SK-N-SH treated with all-trans-retinoic acid at 6 μM for 48 hours (cell line): ENCODE data around the gene SPOPL.

Source experiments
- ATAC-seq: fragments of 200-7000 bp; cut with Tn5 transposase; 3 replicates; pipeline ENCODE4 v1.9.1; 2020; ENCODE audit warnings: mild to moderate bottlenecking, moderate library complexity
- BACH2 ChIP-seq: fragments of 250-450 bp; sonication (Bioruptor Pico); IDR thresholded peaks from 2 replicates; pipeline ENCODE4 v1.9.0; 2021; ENCODE audit warnings: mild to moderate bottlenecking, borderline replicate concordance
- CREB5 ChIP-seq: fragments of 250-450 bp; sonication (Bioruptor Pico); IDR thresholded peaks from 2 replicates; pipeline ENCODE4 v1.5.1; 2020; ENCODE audit warnings: low read depth, mild to moderate bottlenecking, moderate library complexity
- CSDC2 ChIP-seq: fragments of 250-450 bp; sonication (Bioruptor Pico); IDR thresholded peaks from 2 replicates; pipeline ENCODE4 v1.5.0; 2020; ENCODE audit warnings: mild to moderate bottlenecking, moderate library complexity
- CSRNP3 ChIP-seq: fragments of 250-450 bp; sonication (Bioruptor Pico); IDR thresholded peaks from 2 replicates; pipeline ENCODE4 v1.5.1; 2021; ENCODE audit warnings: mild to moderate bottlenecking, moderate library complexity
- ESRRG ChIP-seq: fragments of 250-450 bp; sonication (Bioruptor Pico); IDR thresholded peaks from 2 replicates; pipeline ENCODE4 v1.6.1; 2021; ENCODE audit warnings: mild to moderate bottlenecking
- GLIS3 ChIP-seq: fragments of 250-450 bp; sonication (Bioruptor Pico); IDR thresholded peaks from 2 replicates; pipeline ENCODE4 v1.5.0; 2020; ENCODE audit warnings: mild to moderate bottlenecking, moderate library complexity
- ISL1 ChIP-seq: fragments of 250-450 bp; sonication (Bioruptor Pico); IDR thresholded peaks from 2 replicates; pipeline ENCODE4 v2.1.2; 2022; ENCODE audit warnings: mild to moderate bottlenecking, moderate library complexity
- OSR1 ChIP-seq: fragments of 250-450 bp; sonication (Bioruptor Pico); IDR thresholded peaks from 2 replicates; pipeline ENCODE4 v1.8.0; 2022; ENCODE audit warnings: moderate library complexity, mild to moderate bottlenecking, inconsistent platforms
- PATZ1 ChIP-seq: fragments of 250-450 bp; sonication (Bioruptor Pico); IDR thresholded peaks from 2 replicates; pipeline ENCODE4 v1.8.0; 2020; ENCODE audit warnings: mild to moderate bottlenecking, moderate library complexity, borderline replicate concordance
- POU6F1 ChIP-seq: fragments of 250-450 bp; sonication (Bioruptor Pico); IDR thresholded peaks from 2 replicates; pipeline ENCODE4 v1.8.0; 2021; ENCODE audit warnings: low read depth, mild to moderate bottlenecking, moderate library complexity, borderline replicate concordance
- PPARA ChIP-seq: fragments of 250-450 bp; sonication (Bioruptor Pico); IDR thresholded peaks from 2 replicates; pipeline ENCODE4 v1.5.0; 2020; ENCODE audit warnings: mild to moderate bottlenecking, borderline replicate concordance
- RARB ChIP-seq: fragments of 250-450 bp; sonication (Bioruptor Pico); IDR thresholded peaks from 2 replicates; pipeline ENCODE4 v1.8.0; 2021; ENCODE audit warnings: mild to moderate bottlenecking, moderate library complexity
- SNAI2 ChIP-seq: fragments of 250-450 bp; sonication (Bioruptor Pico); IDR thresholded peaks from 2 replicates; pipeline ENCODE4 v1.5.0; 2020; ENCODE audit warnings: mild to moderate bottlenecking, moderate library complexity
- TCF4 ChIP-seq: fragments of 250-450 bp; sonication (Bioruptor Pico); IDR thresholded peaks from 2 replicates; pipeline ENCODE4 v1.8.0; 2021; ENCODE audit warnings: mild to moderate bottlenecking, moderate library complexity, borderline replicate concordance
- TOX ChIP-seq: fragments of 250-450 bp; sonication (Bioruptor Pico); IDR thresholded peaks from 2 replicates; pipeline ENCODE4 v1.8.0; 2021; ENCODE audit warnings: mild to moderate bottlenecking, moderate library complexity, borderline replicate concordance
- TSHZ2 ChIP-seq: fragments of 250-450 bp; sonication (Bioruptor Pico); IDR thresholded peaks from 2 replicates; pipeline ENCODE4 v1.5.0; 2020; ENCODE audit warnings: mild to moderate bottlenecking, moderate library complexity
- ZFP3 ChIP-seq: fragments of 250-450 bp; sonication (Bioruptor Pico); IDR thresholded peaks from 2 replicates; pipeline ENCODE4 v1.5.0; 2020; ENCODE audit warnings: mild to moderate bottlenecking, moderate library complexity
- ZFP30 ChIP-seq: fragments of 450-650 bp; formaldehyde crosslinking; IDR thresholded peaks from 2 replicates; pipeline ENCODE4 v1.5.0; 2022; ENCODE audit warnings: mild to moderate bottlenecking, moderate library complexity
- ZNF565 ChIP-seq: fragments of 450-650 bp; formaldehyde crosslinking; conservative IDR thresholded peaks from 2 replicates; pipeline ENCODE4 v1.5.0; 2020; ENCODE audit warnings: low read depth, mild to moderate bottlenecking, moderate library complexity
- ZNF70 ChIP-seq: fragments of 450-650 bp; formaldehyde crosslinking; IDR thresholded peaks from 2 replicates; pipeline ENCODE4 v1.5.0; 2020; ENCODE audit warnings: mild to moderate bottlenecking, moderate library complexity
- ZNF8 ChIP-seq: fragments of 450-650 bp; formaldehyde crosslinking; IDR thresholded peaks from 2 replicates; pipeline ENCODE4 v1.5.0; 2020; ENCODE audit warnings: mild to moderate bottlenecking, moderate library complexity

SPOPL gene

GRCh38 chr2:138469411-138469810 is 32.2 kb upstream of the SPOPL start:
- TF ChIP-seq PPARA (no peak), ZFP3 (CRISPR knock-in tag) (no peak), SNAI2 (CRISPR knock-in tag) (no peak), BACH2 (CRISPR knock-in tag) (no peak), ZFP30 (CRISPR knock-in tag) (no peak), OSR1 (no peak), ZNF70 (CRISPR knock-in tag) (no peak)
- no peak for ATAC-seq

GRCh38 chr2:138470941-138471340 is 30.6 kb upstream of the SPOPL start:
- TF ChIP-seq CREB5, result no peak
- TF ChIP-seq SNAI2 (CRISPR knock-in tag), result no peak
- no peak for TF ChIP-seq ZNF8
- TF ChIP-seq ZNF565 (CRISPR knock-in tag), result no peak
- TF ChIP-seq CSRNP3 (CRISPR knock-in tag), result no peak
- TF ChIP-seq ISL1 (CRISPR knock-in tag), result no peak
- TF ChIP-seq TOX, result no peak
- TF ChIP-seq TCF4 (CRISPR knock-in tag), result no peak
- TF ChIP-seq ZNF70 (CRISPR knock-in tag), result no peak
- TF ChIP-seq TSHZ2 (CRISPR knock-in tag), result no peak
- no peak for TF ChIP-seq ESRRG
- TF ChIP-seq OSR1, result no peak
- no peak for TF ChIP-seq ZFP30 (CRISPR knock-in tag)
- no peak for TF ChIP-seq ZFP3 (CRISPR knock-in tag)
- no peak for TF ChIP-seq CSDC2 (CRISPR knock-in tag)
- TF ChIP-seq RARB (CRISPR knock-in tag), result no peak
- TF ChIP-seq, all 23 proteins: peak for 0
- ATAC-seq, result no peak

- TF ChIP-seq ESRRG (no peak), BACH2 (CRISPR knock-in tag) (no peak), CREB5 (no peak), POU6F1 (CRISPR knock-in tag) (no peak), ZNF565 (CRISPR knock-in tag) (no peak), GLIS3 (no peak), ZNF8 (no peak), PATZ1 (CRISPR knock-in tag) (no peak), OSR1 (no peak), CSDC2 (CRISPR knock-in tag) (no peak), TCF4 (CRISPR knock-in tag) (no peak), ISL1 (CRISPR knock-in tag) (no peak)
- no peak for ATAC-seq
These were observed 27.3 kb upstream of the SPOPL start for GRCh38 chr2:138474100-138474825.
